ENCODE results near the gene MAEA. TPM values are rescaled to one million over a fixed set of nuclear protein-coding genes. Genes with fewer than 3 reads are reported as not detected.

The MAEA gene
- total RNA-seq (2014; rRNA removed; shearing (Covaris generic)), result 54.3 and 69.4 TPM in 2 replicates

DNA sequence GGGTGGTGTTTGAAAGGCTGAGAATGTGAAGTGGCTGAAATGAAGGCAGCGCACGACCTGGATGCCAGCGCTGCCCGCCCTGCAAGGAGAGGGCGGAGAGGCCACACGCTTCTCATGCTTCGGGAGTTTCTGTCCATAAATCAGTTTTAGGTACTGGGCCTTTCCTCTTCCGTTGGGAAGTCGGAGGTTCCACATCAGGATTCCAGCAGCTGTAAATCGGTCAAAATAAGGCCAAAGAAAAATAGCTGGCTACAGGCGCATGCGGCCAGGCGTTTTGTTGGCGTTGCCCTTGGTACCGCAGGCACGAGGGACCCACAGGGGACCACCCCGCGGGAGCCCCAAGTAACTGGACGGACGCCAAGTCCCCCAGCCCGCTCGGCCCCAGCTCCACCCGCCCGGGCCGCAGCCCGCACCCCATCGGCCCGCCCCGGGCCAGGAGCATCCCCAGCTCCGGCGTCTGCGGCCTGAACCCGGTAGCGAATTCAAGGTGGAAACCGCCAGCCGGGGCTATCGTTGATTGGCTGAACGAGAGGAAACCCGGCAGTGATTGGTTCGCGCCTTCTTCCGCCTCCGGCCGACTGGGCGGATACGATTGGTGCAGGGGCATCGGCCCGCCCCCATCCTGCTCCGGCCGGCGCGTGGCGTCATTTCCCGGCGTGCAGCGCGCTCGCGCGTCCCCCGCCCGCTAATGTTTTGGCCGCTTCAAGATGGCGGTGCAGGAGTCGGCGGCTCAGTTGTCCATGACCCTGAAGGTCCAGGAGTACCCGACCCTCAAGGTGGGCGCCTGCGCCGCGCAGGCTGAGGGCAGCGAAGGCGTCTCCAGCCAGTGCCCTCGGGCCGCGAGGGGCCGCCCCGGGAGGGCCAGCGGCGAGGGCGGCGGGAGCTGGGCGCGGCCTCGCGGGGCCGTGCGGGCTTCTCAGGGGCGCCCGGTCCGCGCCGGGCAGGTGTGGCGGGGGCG is at the start of gene MAEA:
TSS of gene MAEA (plus strand) at position 685 of the 958 bp plus-strand sequence. CDS start at position 708, 23 bp downstream.
- DNase-seq (ENCODE audit: low spot score), result peak; percentile 96

GRCh38 chr4:1239950-1240307 is 49.8 kb upstream of the MAEA start:
- no peak for DNase-seq (ENCODE audit: low spot score)

GRCh38 chr4:1240721-1241465 is 48.8 kb upstream of the MAEA start:
- no peak for DNase-seq (ENCODE audit: low spot score)

- DNase-seq (ENCODE audit: low spot score), result no peak
Measured at GRCh38 chr4:1241466-1241935, 48.2 kb upstream of the MAEA start.

GRCh38 chr4:1241936-1242505 is 47.7 kb upstream of the MAEA start:
- DNase-seq (ENCODE audit: low spot score), result no peak

DNA sequence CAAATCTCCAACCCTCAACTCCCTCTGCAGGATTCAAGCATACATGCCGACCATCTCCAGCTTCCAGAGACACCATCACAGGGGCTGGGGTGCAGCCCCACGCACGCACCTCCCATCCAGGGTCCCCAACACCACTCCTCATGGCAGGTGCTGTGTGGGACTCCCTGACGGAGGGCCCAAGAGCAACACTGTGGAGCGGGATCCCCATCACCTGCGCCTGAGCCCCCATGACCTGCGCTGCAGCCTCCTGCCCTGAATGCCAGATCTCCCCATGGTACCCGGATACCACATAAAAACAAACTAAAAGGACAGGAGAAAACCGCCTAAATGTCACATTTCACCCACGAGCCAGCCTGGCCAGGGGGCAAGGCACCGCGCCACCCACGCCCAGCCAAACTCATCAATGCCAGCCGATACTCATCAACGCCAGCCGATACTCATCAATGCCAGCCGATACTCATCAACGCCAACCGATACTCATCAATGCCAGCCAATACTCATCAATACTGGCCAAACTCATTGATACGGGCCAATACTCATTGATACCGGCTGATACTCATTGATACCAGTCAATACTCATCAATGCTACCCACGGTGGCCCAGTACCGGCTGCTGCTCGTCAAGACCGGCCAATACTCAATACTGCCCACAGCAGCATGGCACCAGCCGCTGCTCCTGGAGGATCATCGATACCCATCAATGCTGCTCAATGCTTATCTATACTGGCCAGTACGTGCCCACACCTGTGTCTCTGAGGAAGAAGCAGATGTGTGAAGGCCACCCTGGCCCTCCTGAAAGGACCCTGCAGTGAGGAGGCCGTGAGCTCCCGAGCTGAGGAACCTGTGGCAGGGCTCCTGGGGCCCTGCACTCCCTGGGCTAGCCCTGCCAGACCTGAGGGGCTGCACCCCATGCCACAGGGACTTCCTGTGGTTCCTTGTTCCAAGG is 46.9 kb upstream of the MAEA start:
- no peak for DNase-seq (ENCODE audit: low spot score)

DNA sequence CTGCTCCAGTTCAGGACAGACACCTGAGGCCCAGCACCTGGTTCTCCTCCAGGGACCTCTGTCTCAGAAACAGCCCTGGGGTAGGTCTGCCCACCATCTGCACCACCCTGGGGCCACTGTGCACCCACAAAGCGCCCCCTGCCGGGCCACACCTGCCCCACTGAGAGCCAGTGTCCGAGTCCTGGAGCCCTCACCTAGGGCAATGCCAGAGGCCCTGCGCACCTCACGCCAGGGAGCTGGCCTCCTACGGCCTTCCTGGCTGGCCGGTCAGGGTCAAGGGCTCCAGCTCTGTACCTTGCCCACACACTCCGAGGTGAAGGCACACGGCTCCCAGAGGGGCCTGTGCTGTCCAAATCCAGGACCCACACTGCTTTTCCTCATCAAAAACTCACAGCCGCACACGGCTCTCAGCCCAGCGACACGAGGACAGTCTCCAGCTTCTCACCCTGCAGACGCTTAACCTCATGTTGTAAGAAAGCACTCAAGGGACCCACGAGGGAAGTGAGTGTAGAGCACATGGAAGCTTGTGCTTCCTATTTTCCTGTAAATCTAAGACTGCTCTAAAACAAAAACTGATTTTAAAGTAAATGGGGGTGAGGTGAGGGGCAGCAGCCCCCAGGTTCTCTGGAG is 46.1 kb upstream of the MAEA start:
- DNase-seq (ENCODE audit: low spot score), result no peak

GRCh38 chr4:1244081-1244977 is 45.4 kb upstream of the MAEA start:
- no peak for DNase-seq (ENCODE audit: low spot score)

- DNase-seq (ENCODE audit: low spot score), result no peak
Measured at GRCh38 chr4:1244978-1245471, 44.7 kb upstream of the MAEA start.

DNA sequence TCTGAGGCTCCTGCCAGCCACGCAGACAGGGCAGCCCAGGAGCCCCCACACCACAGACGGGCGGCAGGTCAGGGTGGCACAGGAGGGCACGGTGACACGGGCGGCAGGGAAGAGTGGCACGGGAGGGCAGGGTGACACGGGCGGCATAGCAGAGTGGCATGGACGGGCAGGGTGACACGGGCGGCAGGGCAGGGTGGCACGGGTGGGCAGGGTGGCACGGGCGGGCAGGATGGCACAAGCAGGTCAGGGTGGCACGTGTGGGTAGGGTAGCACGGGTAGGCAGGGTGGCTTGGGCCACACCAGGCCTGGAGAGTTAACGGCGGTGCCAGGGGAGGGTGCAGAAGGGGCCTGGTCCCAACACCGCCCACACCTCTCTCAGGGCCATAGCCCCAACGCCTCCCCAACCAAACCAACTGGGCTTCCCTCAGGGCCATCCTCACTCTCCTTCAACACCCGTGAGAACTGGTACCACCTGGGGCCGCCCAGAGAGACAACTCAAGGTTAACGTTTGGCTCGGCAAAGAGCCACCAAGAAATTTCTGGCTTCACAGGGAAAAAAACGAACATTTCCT is 44.1 kb upstream of the MAEA start:
- no peak for DNase-seq (ENCODE audit: low spot score)

- no peak for DNase-seq (ENCODE audit: low spot score)
Measured at GRCh38 chr4:1246111-1246881, 43.4 kb upstream of the MAEA start.

DNA sequence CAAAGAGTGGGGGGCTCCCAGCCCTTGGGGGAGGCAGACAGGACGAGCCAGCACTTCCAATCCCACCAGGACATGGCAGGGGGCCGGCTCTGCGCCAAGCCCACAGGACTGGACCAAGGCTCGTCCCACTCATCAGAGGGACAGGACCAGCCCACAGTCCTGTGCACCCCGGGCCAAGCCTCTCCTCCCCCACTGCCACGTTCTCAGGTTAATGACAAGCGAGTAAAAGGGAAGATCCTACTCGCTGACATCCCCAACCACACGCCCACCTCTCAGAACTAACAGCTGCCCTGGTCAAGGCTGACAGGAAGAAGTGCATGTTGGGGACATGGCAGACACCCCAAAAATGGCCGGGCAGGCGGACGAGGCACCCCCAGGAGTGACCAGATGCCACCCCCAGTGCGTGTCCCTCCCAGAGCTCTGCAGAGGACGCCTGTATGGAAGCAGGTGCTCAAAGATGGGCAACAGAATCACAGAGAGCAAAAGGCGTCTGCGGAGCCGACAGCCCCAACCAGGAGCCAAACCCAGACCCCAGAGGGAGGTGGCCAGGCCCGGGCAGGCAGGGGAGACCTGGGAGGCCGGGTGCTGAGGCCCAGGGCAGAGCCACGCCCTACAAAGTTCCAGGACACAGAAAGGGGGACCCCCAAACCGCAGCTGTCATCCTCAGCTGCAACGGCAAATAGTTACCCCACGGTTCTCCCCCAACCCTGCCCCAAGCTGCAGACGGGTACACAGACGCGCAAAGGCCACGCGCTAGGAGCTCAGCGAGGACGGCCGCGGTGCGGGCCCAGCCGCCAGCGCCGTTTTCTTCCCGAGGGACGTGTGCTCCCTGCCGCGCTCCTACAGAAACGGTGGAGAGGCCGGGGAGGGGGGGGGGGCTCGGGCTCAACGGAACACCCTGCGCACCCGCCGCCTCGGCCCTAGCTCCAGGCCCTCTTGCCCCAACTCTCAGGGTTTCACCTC is 42.5 kb upstream of the MAEA start:
- no peak for DNase-seq (ENCODE audit: low spot score)

DNA sequence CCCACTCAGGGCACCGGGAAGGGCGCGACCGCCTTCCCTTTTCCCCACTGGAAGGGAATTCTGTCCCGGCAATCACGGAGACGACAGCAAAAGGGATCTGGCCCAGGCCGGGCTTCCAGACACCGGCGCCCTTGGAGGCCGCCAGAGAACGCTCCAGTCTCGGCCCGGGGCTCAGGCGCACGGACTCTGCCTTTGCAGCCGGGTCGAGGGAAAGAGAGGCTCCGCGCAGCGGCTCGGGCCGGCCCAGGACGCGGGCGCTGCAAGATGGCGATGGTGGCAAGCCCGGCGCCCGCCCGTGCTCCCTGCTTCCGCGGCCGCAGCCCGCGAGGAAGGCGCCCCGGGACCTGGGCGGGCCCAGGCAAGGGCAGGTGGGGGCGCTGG is 41.8 kb upstream of the MAEA start:
- no peak for DNase-seq (ENCODE audit: low spot score)

DNA sequence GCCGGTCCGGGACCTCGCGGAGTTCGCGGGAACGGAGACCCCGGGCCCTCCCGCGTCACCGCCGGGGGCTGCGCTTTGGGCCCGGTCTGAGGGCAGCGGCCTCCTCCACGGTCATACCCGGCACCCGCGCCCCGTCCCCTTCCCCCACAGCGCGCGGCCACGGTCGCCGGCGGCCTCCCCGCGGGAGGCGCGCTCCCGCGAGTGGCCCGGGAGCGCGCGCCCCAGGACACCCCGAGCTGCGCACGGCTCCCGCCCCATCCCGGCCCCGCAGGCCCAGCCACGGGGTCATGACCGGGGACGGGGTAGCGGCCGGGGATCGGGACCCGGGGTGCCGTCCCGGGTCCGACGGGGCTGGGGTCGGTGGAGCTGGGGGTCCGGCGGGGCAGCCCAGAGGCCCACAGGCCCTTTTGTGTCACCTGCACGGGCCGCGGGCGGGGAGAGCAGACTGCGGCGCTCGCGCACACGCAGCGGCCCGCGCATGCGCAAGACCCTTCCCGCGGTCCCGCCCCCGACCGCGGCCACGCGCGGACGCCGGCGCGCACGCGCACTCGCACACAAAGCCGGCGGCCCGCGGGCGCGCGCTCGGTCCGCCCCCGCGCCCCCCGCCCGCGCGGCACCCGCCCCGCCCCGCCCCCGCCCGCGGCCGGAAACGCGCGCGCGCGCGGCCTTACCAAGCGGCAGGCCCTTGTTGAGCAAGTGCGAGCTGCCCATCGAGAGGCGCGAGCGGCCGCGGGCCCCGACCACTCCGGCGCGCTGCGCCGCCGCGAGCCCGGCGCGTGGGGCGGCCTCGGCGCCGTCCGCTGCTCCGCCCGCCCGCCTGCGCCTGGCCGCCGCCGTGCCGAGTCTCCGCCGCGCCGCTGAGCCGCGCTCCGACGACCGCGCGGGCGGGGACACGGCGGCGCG is 41.2 kb upstream of the MAEA start, which contains the start of gene CTBP1:
TSS of gene CTBP1 (minus strand) at position 886 of the 903 bp plus-strand sequence. CDS start 7,799 bp downstream, outside the sequence.
- peak; percentile 73 for DNase-seq (ENCODE audit: low spot score)

DNA sequence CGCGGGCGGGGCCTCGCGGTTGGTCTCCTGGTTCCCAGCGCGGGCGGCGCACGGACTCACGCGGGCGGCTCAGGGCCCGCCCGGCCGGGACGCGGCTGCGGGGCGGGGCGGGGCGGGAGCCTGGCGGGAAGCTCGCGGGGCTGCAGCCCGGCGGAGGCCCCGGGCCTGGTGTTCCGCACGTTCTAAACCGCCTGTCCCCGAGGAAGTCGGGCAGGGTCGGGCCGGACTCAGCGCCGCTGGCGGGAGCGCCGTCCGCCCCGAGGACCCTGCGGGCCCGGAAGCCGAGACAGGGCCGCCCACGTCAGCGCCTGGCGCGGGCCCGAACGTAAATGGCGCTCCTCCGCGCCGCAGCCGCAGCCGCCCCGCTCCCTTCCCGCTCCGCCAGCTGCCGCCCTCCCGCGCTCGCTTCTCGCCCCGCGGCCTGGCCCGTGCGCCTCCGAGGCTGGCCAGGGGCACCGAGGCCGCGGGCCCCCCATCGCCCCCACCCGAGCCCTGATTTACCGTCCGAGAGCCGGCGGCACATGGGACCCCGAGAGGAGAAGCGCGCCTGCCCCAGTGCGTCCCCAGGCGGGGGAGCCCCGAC is 40.5 kb upstream of the MAEA start:
- peak; percentile 74 for DNase-seq (ENCODE audit: low spot score)
